ENCODE measurements around the gene FGF10.

DNA sequence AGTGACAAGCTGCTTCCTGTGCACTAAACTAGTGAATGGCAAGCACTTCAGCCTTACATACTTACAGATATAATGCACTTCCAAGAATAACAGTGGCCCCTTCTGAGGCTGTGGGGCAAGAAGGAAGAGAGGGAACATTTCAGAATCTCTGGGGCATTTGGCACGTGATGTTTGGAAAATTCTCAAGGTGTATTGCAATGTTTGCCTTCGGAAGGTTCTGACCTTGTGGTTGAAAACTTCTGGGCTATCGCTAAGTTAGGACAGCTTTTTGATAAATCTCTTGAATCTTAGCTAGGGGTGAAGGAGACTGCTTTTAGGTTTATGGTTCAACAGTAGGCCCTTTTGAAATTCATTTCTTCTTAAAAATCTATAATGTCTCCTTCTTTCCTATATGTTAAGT is 7.1 kb upstream of the FGF10 start:
- TF ChIP-seq, protein P1, sequence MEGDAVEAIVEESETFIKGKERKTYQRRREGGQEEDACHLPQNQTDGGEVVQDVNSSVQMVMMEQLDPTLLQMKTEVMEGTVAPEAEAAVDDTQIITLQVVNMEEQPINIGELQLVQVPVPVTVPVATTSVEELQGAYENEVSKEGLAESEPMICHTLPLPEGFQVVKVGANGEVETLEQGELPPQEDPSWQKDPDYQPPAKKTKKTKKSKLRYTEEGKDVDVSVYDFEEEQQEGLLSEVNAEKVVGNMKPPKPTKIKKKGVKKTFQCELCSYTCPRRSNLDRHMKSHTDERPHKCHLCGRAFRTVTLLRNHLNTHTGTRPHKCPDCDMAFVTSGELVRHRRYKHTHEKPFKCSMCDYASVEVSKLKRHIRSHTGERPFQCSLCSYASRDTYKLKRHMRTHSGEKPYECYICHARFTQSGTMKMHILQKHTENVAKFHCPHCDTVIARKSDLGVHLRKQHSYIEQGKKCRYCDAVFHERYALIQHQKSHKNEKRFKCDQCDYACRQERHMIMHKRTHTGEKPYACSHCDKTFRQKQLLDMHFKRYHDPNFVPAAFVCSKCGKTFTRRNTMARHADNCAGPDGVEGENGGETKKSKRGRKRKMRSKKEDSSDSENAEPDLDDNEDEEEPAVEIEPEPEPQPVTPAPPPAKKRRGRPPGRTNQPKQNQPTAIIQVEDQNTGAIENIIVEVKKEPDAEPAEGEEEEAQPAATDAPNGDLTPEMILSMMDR (IDR thresholded peaks at IDR 0.05) = no peak
- no peak for TF ChIP-seq POLR2A (IDR thresholded peaks at IDR 0.05)
- no peak for TF ChIP-seq EP300 (IDR thresholded peaks at IDR 0.05)
- TF ChIP-seq POLR2AphosphoS5 (IDR thresholded peaks at IDR 0.05) = no peak

Data from stomach (tissue), 4 donors.